NCI-H69 (cell line): ENCODE measurements around the gene NDUFB4.

Source experiments
- DNase-seq: peaks from one replicate; lab custom pipeline; 2025; lab: John Stamatoyannopoulos, UW

Gene NDUFB4

GRCh38 chr3:120596116-120596852 is at the start of gene NDUFB4:
Gene NDUFB4 (plus strand): TSS chr3:120596336. CDS start chr3:120596360, 24 bp downstream.
- DNase-seq = peak; percentile 97

GRCh38 chr3:120550546-120550945 is 45.6 kb upstream of the NDUFB4 start:
- no peak for DNase-seq

GRCh38 chr3:120552184-120553172 is 43.7 kb upstream of the NDUFB4 start:
- DNase-seq = no peak

GRCh38 chr3:120554812-120555606 is 41.1 kb upstream of the NDUFB4 start:
- no peak for DNase-seq

- no peak for DNase-seq
These were observed 40.3 kb upstream of the NDUFB4 start for GRCh38 chr3:120555657-120556509.

- DNase-seq = no peak
These were observed 39.0 kb upstream of the NDUFB4 start for GRCh38 chr3:120557115-120557514.

GRCh38 chr3:120558771-120559241 is 37.3 kb upstream of the NDUFB4 start:
- peak; percentile 74 for DNase-seq

GRCh38 chr3:120559242-120560061 is 36.7 kb upstream of the NDUFB4 start:
- peak; percentile 65 for DNase-seq

- DNase-seq = peak; percentile 56
These were observed 35.6 kb upstream of the NDUFB4 start for GRCh38 chr3:120560304-120561250.

- DNase-seq = peak; percentile 70
These were observed 34.7 kb upstream of the NDUFB4 start for GRCh38 chr3:120561251-120562045.

- no peak for DNase-seq
These were observed 32.6 kb upstream of the NDUFB4 start for GRCh38 chr3:120563356-120564022.

- peak; percentile 15 for DNase-seq
These were observed 29.7 kb upstream of the NDUFB4 start for GRCh38 chr3:120566243-120566975.

- DNase-seq = peak; percentile 53
These were observed 28.6 kb upstream of the NDUFB4 start for GRCh38 chr3:120567370-120568201.

- DNase-seq = no peak
These were observed 28.0 kb upstream of the NDUFB4 start for GRCh38 chr3:120568202-120568531.

- no peak for DNase-seq
These were observed 27.5 kb upstream of the NDUFB4 start for GRCh38 chr3:120568598-120568997.
